OCI-LY7 (cell line): ENCODE measurements around the gene UBE2Q2. TPM values are rescaled to one million over a fixed set of nuclear protein-coding genes. Genes with fewer than 3 reads are reported as not detected.

Experiments used
- BruUV-seq: library from RNA; stranded (reverse); fragments of 400-500 nt; replicated peaks from 2 replicates; lab custom pipeline; 2021; lab: Mats Ljungman, UMichigan
- CTCF ChIA-PET: fragments of 300-600 bp; sonication (Branson Sonifier 250); formaldehyde crosslinking; loops from one replicate; lab custom pipeline; 2022; ENCODE audit warnings: antibody characterized with exemption; ENCODE audit not compliant: unreplicated experiment; lab: Charles Lee
- POLR2A ChIA-PET: fragments of 300-600 bp; sonication (Branson Sonifier 250); formaldehyde crosslinking; loops from one replicate; lab custom pipeline; 2022; ENCODE audit warnings: antibody characterized with exemption; lab: Charles Lee
- DNase-seq: peaks from one replicate; pipeline ENCODE4 v3.0.0-alpha.2; 2015; ENCODE audit warnings: low spot score
- H2AFZ ChIP-seq: fragments of 200-600 bp; sonication (generic), shearing (Covaris generic); 2 replicates; pipeline ENCODE4 v1.6.1; 2014; ENCODE audit warnings: mild to moderate bottlenecking, antibody characterized with exemption, low read length, moderate library complexity
- H3K27ac ChIP-seq: fragments of 200-600 bp; sonication (generic); 2 replicates; pipeline ENCODE4 v1.5.1; 2014; ENCODE audit warnings: mixed run types, low read depth, mild to moderate bottlenecking, moderate library complexity, low read length, inconsistent platforms; ENCODE audit not compliant: poor library complexity, severe bottlenecking
- H3K36me3 ChIP-seq: fragments of 200-600 bp; sonication (generic); 2 replicates; pipeline ENCODE4 v1.6.1; 2014; ENCODE audit warnings: mild to moderate bottlenecking, antibody characterized with exemption, low read length, moderate library complexity, mixed read lengths; ENCODE audit not compliant: insufficient read depth
- H3K4me1 ChIP-seq: fragments of 200-600 bp; sonication (generic); 2 replicates; pipeline ENCODE4 v1.5.1; 2014; ENCODE audit warnings: mild to moderate bottlenecking, low read length; ENCODE audit not compliant: insufficient read depth, poor library complexity, severe bottlenecking
- H3K4me2 ChIP-seq: fragments of 200-600 bp; sonication (generic); 2 replicates; pipeline ENCODE4 v1.6.1; 2014; ENCODE audit warnings: mild to moderate bottlenecking, low read length
- H3K4me3 ChIP-seq: fragments of 200-600 bp; sonication (generic); 2 replicates; pipeline ENCODE4 v1.5.1; 2014; ENCODE audit warnings: mild to moderate bottlenecking, low read depth, low read length; ENCODE audit not compliant: poor library complexity, severe bottlenecking
- H3K79me2 ChIP-seq: fragments of 200-600 bp; sonication (generic); 2 replicates; pipeline ENCODE4 v1.6.1; 2016; ENCODE audit warnings: low read depth, mild to moderate bottlenecking, low read length, moderate library complexity, mixed read lengths; ENCODE audit not compliant: insufficient read depth
- H3K9me2 ChIP-seq: fragments of 200-600 bp; sonication (generic); 2 replicates; pipeline ENCODE4 v1.6.1; 2016; ENCODE audit warnings: mild to moderate bottlenecking, low read length, mixed read lengths; ENCODE audit not compliant: insufficient read depth
- H3K9me3 ChIP-seq: fragments of 200-600 bp; sonication (generic); 2 replicates; pipeline ENCODE4 v1.6.1; 2014; ENCODE audit warnings: mild to moderate bottlenecking, mixed run types, low read length, mixed read lengths
- H4K20me1 ChIP-seq: fragments of 200-600 bp; sonication (generic); 2 replicates; pipeline ENCODE4 v1.6.1; 2014; ENCODE audit warnings: mild to moderate bottlenecking, antibody characterized with exemption, low read length, moderate library complexity, mixed read lengths; ENCODE audit not compliant: insufficient read depth
- EZH2phosphoT487 ChIP-seq: fragments of 200-600 bp; sonication (generic); IDR thresholded peaks from 2 replicates; pipeline ENCODE4 v1.6.1; 2018; ENCODE audit warnings: low read depth, borderline replicate concordance, mild to moderate bottlenecking, mixed run types, antibody characterized with exemption, low read length, moderate library complexity, mixed read lengths
- intact Hi-C: fragments of 100-400 bp; cut with micrococcal nuclease; formaldehyde crosslinking; loops from one replicate; pipeline ENCODE4 v1.10.0; 2022; ENCODE audit not compliant: unreplicated experiment
- total RNA-seq, 2 experiments: library from RNA; depleted of rRNA in 1 of 2; stranded (reverse); fragments of >200 nt in 1 of 2; shearing (Covaris generic) in 1 of 2; gene quantifications; 2 replicates each; pipeline ENCODE4 v1.2.3, GENCODE V29; 2014 to 2022
- TF ChIP-seq, protein P1 (sequence below): fragments of 200-600 bp; sonication (generic); conservative IDR thresholded peaks from 2 replicates; pipeline ENCODE4 v1.5.1; 2014; ENCODE audit warnings: mild to moderate bottlenecking, antibody characterized with exemption, low read length, moderate library complexity, mixed read lengths

UBE2Q2 gene
- total RNA-seq, 2 experiments from 2014 or later, result 12.0 TPM

DNA sequence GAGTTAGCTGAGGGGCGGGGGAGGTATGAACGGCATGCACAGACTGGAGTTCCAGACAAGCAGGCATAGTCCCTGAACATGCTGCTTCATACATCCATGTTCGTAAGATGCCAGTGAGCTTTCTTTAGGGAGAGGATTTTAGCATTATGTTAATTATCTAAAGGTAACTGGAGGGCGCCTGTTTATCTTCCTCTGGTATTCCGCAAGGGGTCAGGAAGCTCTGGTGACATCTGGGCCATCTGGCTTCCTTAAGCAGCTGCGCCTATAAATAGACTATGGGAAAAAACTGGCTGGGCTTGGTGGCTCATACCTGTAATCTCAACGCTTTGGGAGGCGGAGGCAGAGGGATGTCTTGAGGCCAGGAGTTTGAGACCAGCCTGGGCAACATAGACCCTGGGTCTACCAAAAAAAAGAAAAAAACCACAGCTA is 58.9 kb downstream of the UBE2Q2 start:
- Histone ChIP-seq H3K4me2 (no peak overlapping the region), H3K36me3 (peaks cover 16% of the 10 kb centered on the region; the same call in 1 of the 2 replicates), H3K9me3 (no peaks in the 10 kb centered on the region), H2AFZ (no peak overlapping the region), H3K79me2 (peaks cover 6% of the 10 kb centered on the region; the same call in 1 of the 2 replicates), H3K27ac (no peak overlapping the region), H4K20me1 (no peaks in the 10 kb centered on the region), H3K4me1 (peaks cover 17% of the 10 kb centered on the region), H3K9me2 (no peaks in the 10 kb centered on the region), H3K4me3 (no peak overlapping the region)
- ChIA-PET CTCF (no interaction called here), POLR2A (no interaction called here)
- BruUV-seq, result no TSS peak
- DNase-seq, result no peak
- TF ChIP-seq EZH2phosphoT487, result no peak
- TF ChIP-seq, protein P1, sequence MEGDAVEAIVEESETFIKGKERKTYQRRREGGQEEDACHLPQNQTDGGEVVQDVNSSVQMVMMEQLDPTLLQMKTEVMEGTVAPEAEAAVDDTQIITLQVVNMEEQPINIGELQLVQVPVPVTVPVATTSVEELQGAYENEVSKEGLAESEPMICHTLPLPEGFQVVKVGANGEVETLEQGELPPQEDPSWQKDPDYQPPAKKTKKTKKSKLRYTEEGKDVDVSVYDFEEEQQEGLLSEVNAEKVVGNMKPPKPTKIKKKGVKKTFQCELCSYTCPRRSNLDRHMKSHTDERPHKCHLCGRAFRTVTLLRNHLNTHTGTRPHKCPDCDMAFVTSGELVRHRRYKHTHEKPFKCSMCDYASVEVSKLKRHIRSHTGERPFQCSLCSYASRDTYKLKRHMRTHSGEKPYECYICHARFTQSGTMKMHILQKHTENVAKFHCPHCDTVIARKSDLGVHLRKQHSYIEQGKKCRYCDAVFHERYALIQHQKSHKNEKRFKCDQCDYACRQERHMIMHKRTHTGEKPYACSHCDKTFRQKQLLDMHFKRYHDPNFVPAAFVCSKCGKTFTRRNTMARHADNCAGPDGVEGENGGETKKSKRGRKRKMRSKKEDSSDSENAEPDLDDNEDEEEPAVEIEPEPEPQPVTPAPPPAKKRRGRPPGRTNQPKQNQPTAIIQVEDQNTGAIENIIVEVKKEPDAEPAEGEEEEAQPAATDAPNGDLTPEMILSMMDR, result no peak
- intact Hi-C loops, result loop anchor here (2.0 kb wide), 1 partner anchor 57 kb away; no protein-coding TSS in a partner anchor

DNA sequence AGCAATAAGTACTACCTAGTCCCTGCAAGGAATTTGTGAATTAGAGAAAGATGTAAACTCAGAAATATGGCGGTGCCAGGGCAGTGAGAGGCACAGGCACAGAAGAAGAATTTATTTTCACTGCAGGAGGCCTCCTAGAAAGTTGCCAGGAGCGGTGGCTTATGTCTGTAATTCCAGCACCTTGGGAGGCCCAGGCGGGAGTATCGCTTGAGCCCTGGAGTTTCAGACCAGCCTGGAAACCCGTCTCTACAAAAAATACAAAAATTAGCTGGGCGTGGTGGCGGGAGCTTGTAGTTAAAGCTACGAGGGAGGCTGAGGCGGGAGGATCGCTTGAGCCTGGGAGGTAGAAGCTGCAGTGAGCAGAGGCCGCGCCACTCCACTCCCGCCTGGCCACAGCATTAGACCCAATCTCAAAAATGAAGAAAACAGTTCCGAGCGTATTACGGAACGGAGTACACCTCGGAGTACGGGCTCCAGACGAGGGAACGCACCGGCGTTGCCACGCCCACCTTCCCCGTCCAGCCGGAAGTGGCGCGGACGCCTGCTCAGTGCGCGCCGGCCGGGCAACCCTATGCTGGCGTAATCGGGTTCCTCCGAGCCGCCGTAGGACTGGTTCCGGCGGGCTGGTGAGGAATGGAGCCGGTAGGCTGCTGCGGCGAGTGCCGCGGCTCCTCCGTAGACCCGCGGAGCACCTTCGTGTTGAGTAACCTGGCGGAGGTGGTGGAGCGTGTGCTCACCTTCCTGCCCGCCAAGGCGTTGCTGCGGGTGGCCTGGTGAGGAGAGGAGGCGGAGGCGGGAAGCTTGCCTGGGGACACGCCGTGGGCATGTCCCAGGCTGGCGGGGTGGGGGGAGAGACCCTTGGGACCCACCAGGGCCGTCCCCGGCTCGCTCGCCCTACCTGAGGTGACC is 60.3 kb downstream of the UBE2Q2 start, which contains the start of gene FBXO22:
TSS of gene FBXO22 (plus strand) at position 548 of the 909 bp plus-strand sequence. CDS start at position 634, 86 bp downstream.
- Histone ChIP-seq H3K36me3 (peaks cover 16% of the 10 kb centered on the region; the same call in 1 of the 2 replicates), H3K9me2 (no peaks in the 10 kb centered on the region), H3K4me2 (peak within 1 kb of the TSS; percentile 84), H3K4me3 (peak within 1 kb of the TSS; percentile 93), H3K27ac (peak within 1 kb of the TSS; percentile 60), H3K4me1 (peaks cover 17% of the 10 kb centered on the region), H3K9me3 (no peaks in the 10 kb centered on the region), H3K79me2 (peaks cover 6% of the 10 kb centered on the region; the same call in 1 of the 2 replicates), H4K20me1 (no peaks in the 10 kb centered on the region), H2AFZ (peak within 1 kb of the TSS; percentile 94)
- intact Hi-C loops, result loop anchor here (2.0 kb wide), 1 partner anchor 59 kb away; no protein-coding TSS in a partner anchor
- TSS peak; percentile 96 for BruUV-seq
- TF ChIP-seq, protein P1, result no peak
- no peak for TF ChIP-seq EZH2phosphoT487
- CTCF ChIA-PET, result interaction anchor here (0.6 to 1.3 kb wide), 2 partner anchors 25 to 450 kb away, joined by 3 to 4 read pairs; no protein-coding TSS in a partner anchor
- DNase-seq, result peak; percentile 92
- POLR2A ChIA-PET, result interaction anchor here (0.6 to 0.9 kb wide), 4 partner anchors 31 to 860 kb away, joined by 3 to 6 read pairs (median 4); partner anchors contain the start of gene UBE2Q2
